Mesenchymal stem cell (in vitro differentiated cells and primary cell): ENCODE data around the gene MGMT. TPM values are rescaled to one million over a fixed set of nuclear protein-coding genes. Genes with fewer than 3 reads are reported as not detected.
A peak's percentile ranks its signal among the peaks of the same experiment; 100 is the strongest.

Experiments
- DNase-seq: peaks from one replicate; pipeline ENCODE4 v3.0.0-alpha.2; 2013
- H2AFZ ChIP-seq: one replicate; pipeline ENCODE4 v1.6.1; 2013; ENCODE audit warnings: low read depth, mild to moderate bottlenecking, control low read depth, inconsistent platforms, low read length, moderate library complexity
- H2AK5ac ChIP-seq: 2 replicates; pipeline ENCODE4 v1.6.1; 2013; ENCODE audit warnings: low read length, moderate library complexity, mild to moderate bottlenecking, inconsistent platforms; ENCODE audit not compliant: severe bottlenecking
- H2BK120ac ChIP-seq: one replicate; pipeline ENCODE4 v1.6.1; 2013; ENCODE audit warnings: low read depth, mild to moderate bottlenecking, inconsistent platforms, low read length, moderate library complexity
- H2BK12ac ChIP-seq, 2 experiments: one replicate each; pipeline ENCODE4 v1.6.1; 2013; ENCODE audit warnings: inconsistent platforms in 2 of 2, low read length in 2 of 2, mild to moderate bottlenecking in 2 of 2, moderate library complexity in 2 of 2, control low read depth in 1 of 2
- H2BK15ac ChIP-seq: one replicate; pipeline ENCODE4 v1.6.1; 2013; ENCODE audit warnings: mild to moderate bottlenecking, low read depth, inconsistent platforms; ENCODE audit not compliant: poor library complexity, severe bottlenecking
- H2BK5ac ChIP-seq: 2 replicates; pipeline ENCODE4 v1.6.1; 2013; ENCODE audit warnings: low read depth, mild to moderate bottlenecking, low read length, control low read depth, inconsistent platforms; ENCODE audit not compliant: poor library complexity, severe bottlenecking
- H3K14ac ChIP-seq, 2 experiments: one replicate each; pipeline ENCODE4 v1.6.1; 2013; ENCODE audit warnings: inconsistent platforms in 2 of 2, low read length in 2 of 2, control low read depth in 1 of 2, mild to moderate bottlenecking in 1 of 2, moderate library complexity in 1 of 2
- H3K18ac ChIP-seq, 2 experiments: one replicate each; pipeline ENCODE4 v1.6.1; 2013; ENCODE audit warnings: inconsistent platforms in 2 of 2, low read length in 2 of 2, control low read depth in 1 of 2, low read depth in 1 of 2, mild to moderate bottlenecking in 1 of 2
- H3K23ac ChIP-seq, 2 experiments: one replicate each; pipeline ENCODE4 v1.6.1; 2013; ENCODE audit warnings: inconsistent platforms in 2 of 2, low read length in 2 of 2, mild to moderate bottlenecking in 2 of 2, moderate library complexity in 2 of 2, control low read depth in 1 of 2
- H3K27ac ChIP-seq: 2 replicates; pipeline ENCODE4 v1.5.1; 2013; ENCODE audit warnings: mild to moderate bottlenecking, moderate library complexity, low read length, control low read depth, inconsistent platforms; ENCODE audit not compliant: poor library complexity, severe bottlenecking
- H3K27me3 ChIP-seq, 2 experiments: 2 replicates each; pipeline versions ENCODE4 v1.6.1 to v1.7.0; 2013; ENCODE audit warnings: low read length in 2 of 2, mild to moderate bottlenecking in 2 of 2, moderate library complexity in 2 of 2, control low read depth in 1 of 2, inconsistent platforms in 1 of 2; ENCODE audit not compliant: control insufficient read depth in 1 of 2, insufficient read depth in 1 of 2
- H3K36me3 ChIP-seq, 2 experiments: 2 replicates each; pipeline versions ENCODE4 v1.6.1 to v1.7.0; 2013; ENCODE audit warnings: low read length in 2 of 2, control low read depth in 1 of 2, inconsistent platforms in 1 of 2, low read depth in 1 of 2, mild to moderate bottlenecking in 1 of 2; ENCODE audit not compliant: insufficient read depth in 2 of 2, control insufficient read depth in 1 of 2
- H3K4ac ChIP-seq, 2 experiments: one replicate each; pipeline ENCODE4 v1.6.1; 2013; ENCODE audit warnings: inconsistent platforms in 2 of 2, low read length in 2 of 2, mild to moderate bottlenecking in 2 of 2, moderate library complexity in 2 of 2, control low read depth in 1 of 2, low read depth in 1 of 2
- H3K4me1 ChIP-seq: 2 replicates; pipeline ENCODE4 v1.6.1; 2013; ENCODE audit warnings: low read depth, low read length, control low read depth; ENCODE audit not compliant: control insufficient read depth, insufficient read depth
- H3K4me2 ChIP-seq: 2 replicates; pipeline ENCODE4 v1.6.1; 2013; ENCODE audit warnings: low read length, mild to moderate bottlenecking, inconsistent platforms; ENCODE audit not compliant: poor library complexity, severe bottlenecking
- H3K4me3 ChIP-seq, 2 experiments: 2 replicates each; pipeline versions ENCODE4 v1.5.1 to v1.7.0; 2013; ENCODE audit warnings: low read length in 2 of 2, mild to moderate bottlenecking in 2 of 2, control low read depth in 1 of 2, low read depth in 1 of 2; ENCODE audit not compliant: insufficient read depth in 1 of 2
- H3K79me1 ChIP-seq: replicated peaks from 2 replicates; pipeline ENCODE4 v1.6.1; 2013; ENCODE audit warnings: mild to moderate bottlenecking, control low read depth, low read length, inconsistent platforms; ENCODE audit not compliant: poor library complexity, severe bottlenecking
- H3K9ac ChIP-seq: 2 replicates; pipeline ENCODE4 v1.7.0; 2013; ENCODE audit warnings: mild to moderate bottlenecking, low read length, moderate library complexity
- H3K9me3 ChIP-seq: 2 replicates; pipeline ENCODE4 v1.7.0; 2013; ENCODE audit warnings: mild to moderate bottlenecking, low read length; ENCODE audit not compliant: control insufficient read depth
- H4K8ac ChIP-seq: one replicate; pipeline ENCODE4 v1.6.1; 2013; ENCODE audit warnings: inconsistent platforms, mild to moderate bottlenecking, low read length, moderate library complexity
- H4K91ac ChIP-seq: one replicate; pipeline ENCODE4 v1.6.1; 2013; ENCODE audit warnings: mild to moderate bottlenecking, low read length, inconsistent platforms
- whole genome bisulfite sequencing: methylation state at CpG from one replicate; pipeline ENCODE4 v1.1.7; 2013; ENCODE audit warnings: mixed read lengths; 5-methylcytosine and 5-hydroxymethylcytosine counted together
- polyA plus RNA-seq, 2 experiments: library from polyadenylated mRNA; stranded (reverse); fragments of 200-250 nt; gene quantifications; one replicate each; pipeline ENCODE4 v1.2.3, GENCODE V29; 2013

MGMT gene
- polyA plus RNA-seq (2013, experiment 1 of 2): 14.0 TPM
- polyA plus RNA-seq (2013, experiment 2 of 2): 13.1 TPM

DNA sequence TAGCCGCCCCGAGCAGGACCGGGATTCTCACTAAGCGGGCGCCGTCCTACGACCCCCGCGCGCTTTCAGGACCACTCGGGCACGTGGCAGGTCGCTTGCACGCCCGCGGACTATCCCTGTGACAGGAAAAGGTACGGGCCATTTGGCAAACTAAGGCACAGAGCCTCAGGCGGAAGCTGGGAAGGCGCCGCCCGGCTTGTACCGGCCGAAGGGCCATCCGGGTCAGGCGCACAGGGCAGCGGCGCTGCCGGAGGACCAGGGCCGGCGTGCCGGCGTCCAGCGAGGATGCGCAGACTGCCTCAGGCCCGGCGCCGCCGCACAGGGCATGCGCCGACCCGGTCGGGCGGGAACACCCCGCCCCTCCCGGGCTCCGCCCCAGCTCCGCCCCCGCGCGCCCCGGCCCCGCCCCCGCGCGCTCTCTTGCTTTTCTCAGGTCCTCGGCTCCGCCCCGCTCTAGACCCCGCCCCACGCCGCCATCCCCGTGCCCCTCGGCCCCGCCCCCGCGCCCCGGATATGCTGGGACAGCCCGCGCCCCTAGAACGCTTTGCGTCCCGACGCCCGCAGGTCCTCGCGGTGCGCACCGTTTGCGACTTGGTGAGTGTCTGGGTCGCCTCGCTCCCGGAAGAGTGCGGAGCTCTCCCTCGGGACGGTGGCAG, at the start of gene MGMT:
MGMT (plus strand) TSS at position 539 of the 656 bp plus-strand sequence.
- peak; percentile 73 for DNase-seq
- H2AFZ ChIP-seq: peak within 1 kb of the TSS; percentile 98
- H2AK5ac ChIP-seq: peak within 1 kb of the TSS; percentile 60
- peak within 1 kb of the TSS; percentile 90 to 92 for H3K4me3 ChIP-seq
- H4K91ac ChIP-seq: peak within 1 kb of the TSS; percentile 98
- peak within 1 kb of the TSS; percentile 91 for H3K4me2 ChIP-seq
- peak within 1 kb of the TSS in 1 of 2 experiments; percentile 40 for H3K23ac ChIP-seq
- peak within 1 kb of the TSS in 1 of 2 experiments; percentile 83 for H2BK12ac ChIP-seq
- H2BK5ac ChIP-seq: no peak within 1 kb of the TSS
- H3K4me1 ChIP-seq: peaks cover 19% of the 10 kb centered on the region
- H4K8ac ChIP-seq: peak within 1 kb of the TSS; percentile 97
- peak within 1 kb of the TSS; percentile 86 to 91 for H3K4ac ChIP-seq
- peaks cover 6 to 8% of the 10 kb centered on the region in 2 experiments for H3K36me3 ChIP-seq
- peaks cover 5 to 8% of the 10 kb centered on the region in 2 experiments for H3K27me3 ChIP-seq
- peak within 1 kb of the TSS in 1 of 2 experiments; percentile 97 for H3K14ac ChIP-seq
- H3K9me3 ChIP-seq: no peaks in the 10 kb centered on the region
- H2BK15ac ChIP-seq: peak within 1 kb of the TSS; percentile 60
- WGBS: 27% methylated on average over 64 of the region's 85 CpGs
- H3K27ac ChIP-seq: no peak within 1 kb of the TSS
- H2BK120ac ChIP-seq: no peak within 1 kb of the TSS
- peaks cover 24% of the 10 kb centered on the region for H3K79me1 ChIP-seq
- peak within 1 kb of the TSS; percentile 89 for H3K9ac ChIP-seq
- peak within 1 kb of the TSS; percentile 96 to 97 for H3K18ac ChIP-seq

DNA sequence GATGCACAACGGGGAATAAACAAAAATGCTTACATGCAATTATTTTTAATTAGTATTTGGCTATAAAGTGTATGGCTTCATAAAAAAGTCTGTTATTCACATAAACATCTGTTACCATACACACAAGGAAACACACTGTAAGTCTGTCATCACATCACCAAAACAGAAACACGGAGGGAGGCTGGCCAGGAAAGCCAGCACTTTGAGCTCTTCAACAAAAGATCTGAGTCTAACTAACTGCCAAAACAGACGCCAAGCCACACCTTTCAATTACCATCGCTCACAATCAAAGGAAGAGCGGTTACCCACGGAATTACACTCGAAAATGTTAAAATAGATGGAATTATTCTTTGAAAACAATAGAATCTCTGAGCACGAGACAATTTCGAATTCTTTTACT, 49.2 kb upstream of the MGMT start:
- peak overlapping the region; percentile 81 for H3K9ac ChIP-seq

GRCh38 chr10:129418496-129419225, 48.4 kb upstream of the MGMT start:
- Histone ChIP-seq H3K4me1 (peaks cover 2% of the 10 kb centered on the region), H3K18ac (peak overlapping the region in 1 of 2 experiments; percentile 25)

More for the DNA sequence above, 49.2 kb upstream of the MGMT start:
- Histone ChIP-seq H3K14ac (no peak overlapping the region), H3K36me3 (no peaks in the 10 kb centered on the region), H3K23ac (no peak overlapping the region), H4K8ac (no peak overlapping the region), H3K27me3 (peaks cover 0 to 3% of the 10 kb centered on the region in 2 experiments), H2AK5ac (no peak overlapping the region), H3K9me3 (no peaks in the 10 kb centered on the region), H3K79me1 (no peaks in the 10 kb centered on the region), H2BK120ac (no peak overlapping the region), H3K4ac (no peak overlapping the region), H4K91ac (no peak overlapping the region), H2AFZ (no peak overlapping the region), H3K4me2 (no peak overlapping the region), H2BK5ac (no peak overlapping the region), H3K4me3 (no peak overlapping the region), H3K4me1 (peaks cover 2% of the 10 kb centered on the region), H3K27ac (no peak overlapping the region), H2BK15ac (no peak overlapping the region), H3K18ac (no peak overlapping the region), H2BK12ac (no peak overlapping the region)
- 56% methylated on average over 7 of the region's 9 CpGs for WGBS
- peak; percentile 31 for DNase-seq

GRCh38 chr10:129419397-129419796, 47.6 kb upstream of the MGMT start:
- Histone ChIP-seq H2BK12ac (peak overlapping the region in 1 of 2 experiments; percentile 42), H3K18ac (no peak overlapping the region), H3K27me3 (peaks cover 0 to 3% of the 10 kb centered on the region in 2 experiments), H3K4me1 (peaks cover 2% of the 10 kb centered on the region), H3K14ac (no peak overlapping the region), H3K4me3 (no peak overlapping the region), H3K36me3 (no peaks in the 10 kb centered on the region), H3K9me3 (no peaks in the 10 kb centered on the region), H3K27ac (no peak overlapping the region), H3K4ac (no peak overlapping the region), H3K23ac (no peak overlapping the region), H2BK5ac (no peak overlapping the region), H3K4me2 (no peak overlapping the region), H2BK120ac (no peak overlapping the region), H4K8ac (no peak overlapping the region), H3K9ac (no peak overlapping the region), H2AFZ (no peak overlapping the region), H4K91ac (no peak overlapping the region), H2BK15ac (no peak overlapping the region), H2AK5ac (no peak overlapping the region), H3K79me1 (no peaks in the 10 kb centered on the region)
- no peak for DNase-seq
- WGBS: 97% methylated on average over 23 of the region's 23 CpGs

More at GRCh38 chr10:129418496-129419225, 48.4 kb upstream of the MGMT start:
- Histone ChIP-seq H3K4ac (no peak overlapping the region), H3K4me2 (no peak overlapping the region), H3K14ac (no peak overlapping the region), H3K27me3 (peaks cover 0 to 3% of the 10 kb centered on the region in 2 experiments), H2BK5ac (no peak overlapping the region), H3K27ac (no peak overlapping the region), H2AFZ (no peak overlapping the region), H3K9me3 (no peaks in the 10 kb centered on the region), H2BK12ac (no peak overlapping the region), H3K4me3 (no peak overlapping the region), H3K9ac (no peak overlapping the region), H3K79me1 (no peaks in the 10 kb centered on the region), H2BK120ac (no peak overlapping the region), H3K36me3 (no peaks in the 10 kb centered on the region), H2BK15ac (no peak overlapping the region), H2AK5ac (no peak overlapping the region), H3K23ac (no peak overlapping the region), H4K91ac (peak overlapping the region; percentile 34), H4K8ac (no peak overlapping the region)
- no peak for DNase-seq
- WGBS: 97% methylated on average over 17 of the region's 17 CpGs
